GM12878 (cell line): ENCODE results near the gene EIF1. TPM values are rescaled to one million over a fixed set of nuclear protein-coding genes. Genes with fewer than 3 reads are reported as not detected.
A peak's percentile ranks its signal among the peaks of the same experiment; 100 is the strongest.

Source experiments
- ATF7 ChIP-seq: fragments of 450-650 bp; IDR thresholded peaks from 2 replicates; pipeline ENCODE4 v1.6.1; 2016; ENCODE audit warnings: low read depth, mild to moderate bottlenecking
- BACH1 ChIP-seq: fragments of 450-650 bp; IDR thresholded peaks from 2 replicates; pipeline ENCODE4 v1.6.1; 2017; ENCODE audit warnings: mild to moderate bottlenecking, borderline replicate concordance
- BHLHE40 ChIP-seq, 2 experiments: fragments of 450-650 bp in 1 of 2; IDR thresholded peaks; 2 replicates each; pipeline ENCODE4 v1.6.1; 2011 to 2017; ENCODE audit warnings: low read depth in 2 of 2, borderline replicate concordance in 1 of 2, improper control_type of control experiment in 1 of 2, low read length in 1 of 2, mild to moderate bottlenecking in 1 of 2
- CBX5 ChIP-seq: sonication (generic); IDR thresholded peaks from 2 replicates; pipeline ENCODE4 v1.6.1; 2016; ENCODE audit warnings: low read depth, moderate library complexity, mild to moderate bottlenecking, inconsistent platforms
- CEBPB ChIP-seq, 2 experiments: fragments of 150-350 bp in 1 of 2; IDR thresholded peaks; 2 replicates each; pipeline ENCODE4 v1.6.1; 2012 to 2014; ENCODE audit warnings: low read depth in 2 of 2, low read length in 2 of 2, borderline replicate concordance in 1 of 2, inconsistent platforms in 1 of 2
- CHD4 ChIP-seq: fragments of 200-600 bp; sonication (generic); IDR thresholded peaks from 2 replicates; pipeline ENCODE4 v1.6.1; 2016; ENCODE audit warnings: mild to moderate bottlenecking
- CUX1 ChIP-seq: IDR thresholded peaks from 2 replicates; pipeline ENCODE4 v1.6.1; 2012; ENCODE audit warnings: improper control_type of control experiment, low read depth, low read length; ENCODE audit not compliant: insufficient replicate concordance
- EED ChIP-seq: sonication (generic); IDR thresholded peaks from 2 replicates; pipeline ENCODE4 v1.6.1; 2016; ENCODE audit warnings: antibody characterized with exemption, low read depth
- FOS ChIP-seq: IDR thresholded peaks from 3 replicates; pipeline ENCODE4 v1.6.1; 2011; ENCODE audit warnings: borderline replicate concordance; ENCODE audit not compliant: insufficient read length; ENCODE audit errors: extremely low read depth
- HDAC2 ChIP-seq: fragments of 200-600 bp; sonication (generic); IDR thresholded peaks from 2 replicates; pipeline ENCODE4 v1.6.1; 2017
- LARP7 ChIP-seq: fragments of 450-650 bp; IDR thresholded peaks from 2 replicates; pipeline ENCODE4 v1.6.1; 2017; ENCODE audit warnings: mild to moderate bottlenecking
- MAX ChIP-seq: IDR thresholded peaks from 2 replicates; pipeline ENCODE4 v1.6.1; 2012; ENCODE audit warnings: low read depth, low read length, improper control_type of control experiment
- NBN ChIP-seq: fragments of 450-650 bp; IDR thresholded peaks from 2 replicates; pipeline ENCODE4 v1.6.1; 2016
- NR2F1 ChIP-seq: fragments of 450-650 bp; conservative IDR thresholded peaks from 2 replicates; pipeline ENCODE4 v1.6.1; 2017; ENCODE audit warnings: mild to moderate bottlenecking
- PAX8 ChIP-seq: fragments of 450-650 bp; IDR thresholded peaks from 2 replicates; pipeline ENCODE4 v1.6.1; 2017; ENCODE audit warnings: mild to moderate bottlenecking, moderate library complexity
- POLR2AphosphoS2 ChIP-seq: IDR thresholded peaks from 2 replicates; pipeline ENCODE4 v1.6.1; 2011; ENCODE audit warnings: low read depth, mild to moderate bottlenecking, low read length, improper control_type of control experiment, moderate library complexity
- POU2F2 ChIP-seq: IDR thresholded peaks from 3 replicates; pipeline ENCODE4 v1.6.1; 2011; ENCODE audit warnings: low read depth, mild to moderate bottlenecking, low read length, borderline replicate concordance
- RAD21 ChIP-seq: IDR thresholded peaks from 2 replicates; pipeline ENCODE4 v1.6.1; 2011; ENCODE audit warnings: mild to moderate bottlenecking, low read depth, low read length, moderate library complexity; ENCODE audit not compliant: insufficient read depth
- RBBP5 ChIP-seq: fragments of 200-600 bp; sonication (generic); conservative IDR thresholded peaks from 2 replicates; pipeline ENCODE4 v1.6.1; 2016
- SRF ChIP-seq, 2 experiments: IDR thresholded peaks; 2 replicates each; pipeline ENCODE4 v1.6.1; 2011; ENCODE audit warnings: low read depth in 2 of 2, low read length in 2 of 2, mild to moderate bottlenecking in 1 of 2, moderate library complexity in 1 of 2
- TBL1XR1 ChIP-seq: IDR thresholded peaks from 2 replicates; pipeline ENCODE4 v1.6.1; 2012; ENCODE audit warnings: low read depth, low read length, improper control_type of control experiment
- USF1 ChIP-seq: IDR thresholded peaks from 2 replicates; pipeline ENCODE4 v1.6.1; 2011; ENCODE audit warnings: borderline replicate concordance, low read depth, mild to moderate bottlenecking, moderate library complexity, mixed read lengths, low read length; ENCODE audit not compliant: insufficient read depth; ENCODE audit errors: extremely low read length
- WRNIP1 ChIP-seq: IDR thresholded peaks from 2 replicates; pipeline ENCODE4 v1.6.1; 2011; ENCODE audit warnings: low read depth, low read length, improper control_type of control experiment, borderline replicate concordance
- YBX1 ChIP-seq: fragments of 450-650 bp; IDR thresholded peaks from 2 replicates; pipeline ENCODE4 v1.6.1; 2016; ENCODE audit warnings: antibody characterized with exemption
- polyA plus RNA-seq, 11 experiments: library from polyadenylated mRNA; depleted of rRNA in 4 of 11; unstranded in 6 of 11; stranded (reverse) in 5 of 11; fragments of >200 nt; fragmentation: Nextera tagmentation in 4 of 11; fragmentation: Illumina TruSeq in 1 of 11; extraction: Ambion mirVana in 4 of 11; extraction: Trizol in 1 of 11; gene quantifications; 1 replicate in 1 of 11; 2 replicates in 10 of 11; pipeline versions ENCODE4 v1.2.1 to v1.2.3, GENCODE V29; 2011 to 2016; ENCODE audit warnings: inconsistent platforms in 2 of 11, missing spikeins in 2 of 11, low read depth in 1 of 11
- total RNA-seq, 4 experiments: library from RNA; depleted of rRNA in 3 of 4; stranded (reverse); fragments of >200 nt in 3 of 4; fragmentation: Illumina TruSeq in 1 of 4; extraction: Trizol in 1 of 4; gene quantifications; 2 replicates each; pipeline versions ENCODE4 v1.2.1 to v1.2.3, GENCODE V29; 2013 to 2021

EIF1 gene
- total and polyA plus RNA-seq, 10 of the 15 experiments (the other 5 are each of a cell fraction or from before 2014, with no cell fraction given), result 39.4 to 815 (median 480) TPM

GRCh38 chr17:41665566-41666236, 23.0 kb upstream of the EIF1 start (continued):
- no peak for TF ChIP-seq RAD21
- TF ChIP-seq ATF7, result no peak
- no peak for TF ChIP-seq CHD4
- 0 out of 2 replicates have a peak, but pooled peaks have one; percentile 22 for TF ChIP-seq TBL1XR1
- TF ChIP-seq PAX8, result no peak
- TF ChIP-seq MAX, result peak; percentile 52; the same call in 1 of the 2 replicates
- TF ChIP-seq BHLHE40 (IDR thresholded peaks at IDR 0.05; ENCODE audit: borderline replicate concordance in 1 of 2, low read depth in 2 of 2, low read length in 1 of 2), result peak in 1 of 2 experiments; percentile 78; a peak in 2 of 4 replicates
- TF ChIP-seq FOS, result no peak
- TF ChIP-seq CBX5, result no peak
- TF ChIP-seq WRNIP1, result no peak
- no peak for TF ChIP-seq HDAC2
- peak; percentile 73; the same call in 1 of the 2 replicates for TF ChIP-seq LARP7
- peak; percentile 92 for TF ChIP-seq NR2F1
- TF ChIP-seq USF1, result no peak
- no peak for TF ChIP-seq POU2F2
- TF ChIP-seq BACH1, result peak; percentile 61; the same call in 1 of the 2 replicates
- no peak for TF ChIP-seq CUX1
- 0 out of 2 replicates have a peak, but pooled peaks have one; percentile 40 for TF ChIP-seq NBN
- TF ChIP-seq SRF (IDR thresholded peaks at IDR 0.05; ENCODE audit: low read depth in 2 of 2, low read length in 2 of 2), result 0 out of 4 replicates have a peak, but pooled peaks of 1 of the 2 experiments have one; percentile 22
- TF ChIP-seq RBBP5, result no peak
- TF ChIP-seq POLR2AphosphoS2, result no peak; the same call in 1 of the 2 replicates
- TF ChIP-seq EED, result no peak
- no peak for TF ChIP-seq YBX1
- no peak for TF ChIP-seq CEBPB (IDR thresholded peaks at IDR 0.05; ENCODE audit: borderline replicate concordance in 1 of 2, low read depth in 2 of 2, low read length in 2 of 2)
